Measurements from ENCODE around the gene CCDC127.

- TF ChIP-seq CTCF (IDR thresholded peaks at IDR 0.05; ENCODE audit: extremely low read depth in 1 of 2, insufficient read depth in 1 of 2, low read depth in 1 of 2, low read length in 2 of 2) (no peak), POLR2AphosphoS5 (IDR thresholded peaks at IDR 0.05; ENCODE audit: insufficient read depth, low read depth, low read length) (no peak), POLR2A (IDR thresholded peaks at IDR 0.05; ENCODE audit: low read depth, low read length) (no peak), EZH2 (IDR thresholded peaks at IDR 0.05; ENCODE audit: borderline replicate concordance, low read depth, low read length, severe bottlenecking) (no peak)
Measured at GRCh38 chr5:160921-161802, 56.8 kb downstream of the CCDC127 start.

Data from endothelial cell of umbilical vein (primary cell).